ENCODE data around the gene OR8D4.
"Not testable (repeated sequence)": the region's sequence is repeated elsewhere in the genome, so short reads cannot be mapped to it uniquely, and the experiment has no call there.

Gene OR8D4

GRCh38 chr11:123901867-123902266 is at the start of gene OR8D4:
Gene OR8D4, plus strand, starts transcription at chr11:123902167. Its CDS starts 4,265 bp downstream, at chr11:123906432.
- no peak for DNase-seq (ENCODE audit: extremely low read depth in 1 of 2, low read depth in 1 of 2)

GRCh38 chr11:123852321-123852720 is 49.6 kb upstream of the OR8D4 start:
- DNase-seq (ENCODE audit: extremely low read depth in 1 of 2, low read depth in 1 of 2) = no peak

- DNase-seq (ENCODE audit: extremely low read depth in 1 of 2, low read depth in 1 of 2) = no peak
Observed at GRCh38 chr11:123853038-123853437, 48.9 kb upstream of the OR8D4 start.

DNA sequence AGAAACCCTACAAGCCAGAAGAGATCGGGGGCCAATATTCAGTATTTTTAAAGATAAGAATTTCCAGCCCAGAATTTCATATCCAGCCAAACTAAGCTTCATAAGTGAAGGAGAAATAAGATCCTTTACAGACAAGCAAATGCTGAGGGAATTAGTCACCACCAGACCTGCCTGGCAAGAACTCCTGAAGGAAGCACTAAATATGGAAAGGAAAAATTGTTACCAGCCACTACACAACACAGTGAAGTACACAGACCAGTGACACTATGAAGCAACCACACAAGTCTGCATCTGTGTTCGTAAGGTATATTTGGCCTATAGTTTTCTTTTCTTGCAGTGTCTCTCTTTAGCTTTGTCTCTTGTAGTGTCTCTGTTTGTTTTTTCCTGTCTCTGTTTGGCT is 45.5 kb upstream of the OR8D4 start:
- no peak for DNase-seq (ENCODE audit: extremely low read depth in 1 of 2, low read depth in 1 of 2)

GRCh38 chr11:123859731-123860130 is 42.2 kb upstream of the OR8D4 start:
- no peak for DNase-seq (ENCODE audit: extremely low read depth in 1 of 2, low read depth in 1 of 2)

DNA sequence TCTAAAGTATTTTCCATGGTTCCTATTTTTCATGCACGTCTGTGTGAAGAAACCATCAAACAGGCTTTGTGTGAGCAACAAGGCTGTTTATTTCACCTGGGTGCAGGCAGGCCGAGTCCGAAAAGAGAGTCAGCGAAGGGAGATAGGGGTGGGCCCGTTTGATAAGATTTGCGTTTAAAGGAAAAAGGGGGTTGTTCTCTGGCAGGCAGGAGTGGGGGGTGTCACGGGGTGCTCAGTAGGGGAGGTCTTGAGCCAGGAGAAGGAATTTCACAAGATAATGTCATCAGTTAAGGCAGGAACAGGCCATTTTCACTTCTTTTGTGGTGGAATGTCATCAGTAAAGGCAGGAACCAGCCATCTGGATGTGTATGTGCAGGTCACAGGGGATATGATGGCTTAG is 36.7 kb upstream of the OR8D4 start:
- not testable (repeated sequence) for DNase-seq (ENCODE audit: extremely low read depth in 1 of 2, low read depth in 1 of 2)

DNA sequence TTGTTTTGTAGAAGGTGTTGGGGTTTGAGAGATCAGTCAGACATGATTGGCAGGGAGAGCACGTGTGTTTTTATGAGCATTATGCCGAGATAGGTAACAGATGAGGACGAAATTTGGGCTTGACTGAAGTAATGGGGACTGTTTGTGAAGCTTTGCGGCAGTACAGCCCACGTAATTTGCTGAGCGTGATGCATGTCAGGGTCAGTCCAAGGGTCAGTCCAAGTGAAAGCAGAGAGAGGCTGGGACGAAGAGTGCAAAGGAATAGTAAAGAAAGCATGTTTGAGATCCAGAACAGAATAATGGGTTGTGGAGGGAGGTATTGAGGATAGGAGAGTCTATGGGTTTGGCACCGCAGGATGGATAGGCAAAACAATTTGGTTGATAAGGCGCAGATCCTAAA is 34.2 kb upstream of the OR8D4 start:
- DNase-seq (ENCODE audit: extremely low read depth in 1 of 2, low read depth in 1 of 2) = not testable (repeated sequence)

DNA sequence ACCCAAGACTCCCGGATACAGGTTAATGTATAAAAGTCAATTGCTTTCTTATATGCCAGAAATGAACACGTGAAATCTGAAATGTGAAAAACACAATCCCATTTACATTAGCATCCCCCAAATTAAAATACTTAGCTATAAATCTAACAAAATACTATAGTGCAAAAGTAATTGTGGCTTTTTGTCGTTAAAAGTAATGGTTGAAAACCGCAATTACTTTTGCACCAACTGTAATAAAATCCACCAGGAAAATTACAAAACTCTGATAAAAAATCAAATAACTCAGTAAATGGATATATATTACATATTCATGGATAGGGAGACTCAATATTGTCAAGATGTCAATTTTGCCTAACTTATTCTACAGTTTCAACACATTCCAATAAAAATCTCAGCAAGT is 21.1 kb upstream of the OR8D4 start:
- DNase-seq (ENCODE audit: extremely low read depth in 1 of 2, low read depth in 1 of 2) = no peak

- DNase-seq (ENCODE audit: extremely low read depth in 1 of 2, low read depth in 1 of 2) = no peak
Observed at GRCh38 chr11:123885570-123885969, 16.4 kb upstream of the OR8D4 start, which contains the start of gene TMEM225. Gene TMEM225, minus strand, starts transcription at chr11:123885670. Its CDS starts 245 bp downstream, at chr11:123885425.

- no peak for DNase-seq (ENCODE audit: extremely low read depth in 1 of 2, low read depth in 1 of 2)
Observed at GRCh38 chr11:123892031-123892430, 9.9 kb upstream of the OR8D4 start.

- DNase-seq (ENCODE audit: extremely low read depth in 1 of 2, low read depth in 1 of 2) = no peak
Observed at GRCh38 chr11:123899792-123900191, 2.2 kb upstream of the OR8D4 start.

DNA sequence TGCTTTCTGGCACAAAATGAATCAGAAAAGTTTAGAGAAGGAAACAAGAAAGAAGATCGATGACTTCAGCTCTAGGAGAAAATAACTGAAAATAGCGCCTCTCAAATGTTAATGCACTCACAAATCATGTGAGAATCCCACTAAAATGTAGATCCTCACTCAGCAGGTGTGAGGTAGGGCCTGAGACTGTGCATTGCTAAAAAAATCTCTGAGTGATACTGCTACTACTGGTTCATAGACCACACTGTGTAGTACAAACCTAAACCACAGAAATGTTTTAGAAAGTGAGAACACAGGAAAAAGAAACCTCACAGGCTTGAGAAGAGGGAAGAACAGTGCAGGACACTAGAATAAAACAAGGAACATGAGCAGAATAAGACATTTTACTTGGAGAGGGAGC is 2.0 kb downstream of the OR8D4 start:
- no peak for DNase-seq (ENCODE audit: extremely low read depth in 1 of 2, low read depth in 1 of 2)

GRCh38 chr11:123904932-123905331 is 3.0 kb downstream of the OR8D4 start:
- no peak for DNase-seq (ENCODE audit: extremely low read depth in 1 of 2, low read depth in 1 of 2)

- no peak for DNase-seq (ENCODE audit: extremely low read depth in 1 of 2, low read depth in 1 of 2)
Observed at GRCh38 chr11:123905826-123906225, 3.9 kb downstream of the OR8D4 start.

GRCh38 chr11:123920943-123921342 is 19.0 kb downstream of the OR8D4 start:
- DNase-seq (ENCODE audit: extremely low read depth in 1 of 2, low read depth in 1 of 2) = no peak

DNA sequence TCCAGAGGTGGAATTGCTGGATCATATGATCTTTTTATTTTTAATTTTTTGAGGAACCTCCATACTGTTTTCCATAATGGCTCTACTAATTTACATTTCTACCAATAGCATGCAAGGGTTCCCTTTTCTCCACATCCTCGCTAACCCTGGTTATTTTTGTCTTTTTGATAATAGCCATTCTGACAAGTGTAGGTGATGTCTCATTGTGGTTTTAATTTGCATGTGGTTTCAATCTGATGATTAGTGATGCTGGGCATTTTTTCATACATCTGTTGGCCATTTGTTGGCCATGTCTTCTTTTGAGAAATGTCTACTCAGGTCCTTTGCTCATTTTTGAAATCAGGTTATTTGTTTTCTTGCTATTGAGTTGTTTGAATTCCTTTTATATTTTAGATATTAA is 22.1 kb downstream of the OR8D4 start:
- no peak for DNase-seq (ENCODE audit: extremely low read depth in 1 of 2, low read depth in 1 of 2)

DNA sequence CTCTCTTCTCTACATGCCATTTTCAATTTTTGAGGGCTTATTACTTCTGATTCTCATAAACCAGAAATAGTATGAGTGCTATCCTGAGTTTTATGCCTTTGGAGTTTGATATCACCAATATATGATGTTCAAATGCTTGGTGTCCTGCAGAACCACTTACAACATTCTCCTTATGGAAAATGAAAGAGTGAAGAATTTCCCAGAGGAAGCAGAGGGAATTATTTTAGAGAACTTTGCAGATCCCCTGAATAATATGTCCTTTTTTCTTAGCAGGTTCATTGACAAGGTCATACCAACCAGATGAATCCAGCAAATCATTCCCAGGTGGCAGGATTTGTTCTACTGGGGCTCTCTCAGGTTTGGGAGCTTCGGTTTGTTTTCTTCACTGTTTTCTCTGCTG is 37.4 kb downstream of the OR8D4 start, which contains the start of gene OR4D5:
Gene OR4D5 (plus strand): TSS at position 301 of the 400 bp plus-strand sequence. CDS start 0 bp downstream, at position 301.
- no peak for DNase-seq (ENCODE audit: extremely low read depth in 1 of 2, low read depth in 1 of 2)

- DNase-seq (ENCODE audit: extremely low read depth in 1 of 2, low read depth in 1 of 2) = no peak
Observed at GRCh38 chr11:123942413-123942812, 40.4 kb downstream of the OR8D4 start.

DNA sequence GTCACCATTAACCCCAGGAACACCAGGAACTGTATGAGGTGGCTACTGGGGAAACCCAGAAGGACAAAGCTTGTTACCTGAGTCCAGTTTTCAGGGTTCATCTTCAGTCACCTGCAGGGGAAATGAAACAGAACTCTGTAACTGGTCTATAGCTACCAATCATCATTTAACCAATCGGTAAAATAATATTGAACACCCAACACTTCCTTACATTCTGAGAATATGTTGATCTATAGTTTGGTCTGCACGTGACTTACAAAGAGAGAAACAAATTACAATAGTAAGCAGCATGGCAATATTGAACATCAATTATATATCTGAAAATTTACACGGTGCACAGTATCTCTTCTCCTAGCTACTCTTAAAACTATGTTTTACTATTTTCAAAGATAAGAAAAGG is 41.8 kb downstream of the OR8D4 start, which contains the start of gene OR6T1:
Gene OR6T1 (minus strand): TSS at position 101 of the 400 bp plus-strand sequence. CDS start 0 bp downstream, at position 101.
- no peak for DNase-seq (ENCODE audit: extremely low read depth in 1 of 2, low read depth in 1 of 2)

GRCh38 chr11:123945132-123945531 is 43.2 kb downstream of the OR8D4 start:
- no peak for DNase-seq (ENCODE audit: extremely low read depth in 1 of 2, low read depth in 1 of 2)

DNA sequence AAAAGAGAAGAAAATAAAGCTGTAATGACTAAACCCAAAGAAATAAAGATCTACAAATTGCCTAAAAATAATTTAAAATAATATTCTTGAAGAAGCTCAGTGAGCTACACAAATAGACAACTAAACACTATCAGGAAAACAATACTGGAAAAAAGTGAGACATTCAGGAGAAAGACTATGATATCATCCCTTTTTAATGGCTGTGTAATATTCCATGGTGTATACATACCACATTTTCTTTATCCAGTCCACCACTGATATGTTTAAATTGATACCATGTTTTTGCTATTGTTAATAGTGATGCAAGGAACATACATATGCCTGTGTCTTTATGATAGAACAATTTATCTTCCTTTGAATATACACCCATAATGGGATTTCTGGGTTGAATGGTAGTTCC is 54.8 kb downstream of the OR8D4 start:
- no peak for DNase-seq (ENCODE audit: extremely low read depth in 1 of 2, low read depth in 1 of 2)
